BLaER1 (cell line): ENCODE results near the gene PAM.

Source experiments
- H3K27ac ChIP-seq: shearing (Covaris generic); formaldehyde crosslinking; 2 replicates; pipeline ENCODE4 v1.8.1; 2022
- H3K27me3 ChIP-seq: shearing (Covaris generic); formaldehyde crosslinking; 2 replicates; pipeline ENCODE4 v1.8.1; 2022
- H3K36me3 ChIP-seq: shearing (Covaris generic); formaldehyde crosslinking; 2 replicates; pipeline ENCODE4 v1.8.1; 2022
- H3K4me1 ChIP-seq: shearing (Covaris generic); formaldehyde crosslinking; 2 replicates; pipeline ENCODE4 v1.8.1; 2022
- H3K4me2 ChIP-seq: shearing (Covaris generic); formaldehyde crosslinking; 2 replicates; pipeline ENCODE4 v1.8.1; 2022
- H3K4me3 ChIP-seq: shearing (Covaris generic); formaldehyde crosslinking; 2 replicates; pipeline ENCODE4 v1.8.1; 2022
- H3K9ac ChIP-seq: shearing (Covaris generic); formaldehyde crosslinking; 2 replicates; pipeline ENCODE4 v1.8.1; 2022
- H3K9me3 ChIP-seq: shearing (Covaris generic); formaldehyde crosslinking; 2 replicates; pipeline ENCODE4 v1.8.1; 2022
- H4K20me1 ChIP-seq: shearing (Covaris generic); formaldehyde crosslinking; 2 replicates; pipeline ENCODE4 v1.8.1; 2022
- Cebpa-rat ChIP-seq: shearing (Covaris generic); IDR thresholded peaks from 2 replicates; pipeline ENCODE4 v1.8.1; 2022

The PAM gene

GRCh38 chr5:102863764-102864560 is 108.9 kb downstream of the PAM start:
- TF ChIP-seq Cebpa-rat = no peak
- Histone ChIP-seq H3K27ac (no peak overlapping the region), H3K4me1 (no peaks in the 10 kb centered on the region), H3K4me2 (no peak overlapping the region), H3K36me3 (peaks cover 35% of the 10 kb centered on the region), H3K27me3 (peaks cover 19% of the 10 kb centered on the region), H4K20me1 (peaks cover 48% of the 10 kb centered on the region), H3K9me3 (peaks cover 15% of the 10 kb centered on the region), H3K9ac (no peak overlapping the region), H3K4me3 (no peak overlapping the region)

DNA sequence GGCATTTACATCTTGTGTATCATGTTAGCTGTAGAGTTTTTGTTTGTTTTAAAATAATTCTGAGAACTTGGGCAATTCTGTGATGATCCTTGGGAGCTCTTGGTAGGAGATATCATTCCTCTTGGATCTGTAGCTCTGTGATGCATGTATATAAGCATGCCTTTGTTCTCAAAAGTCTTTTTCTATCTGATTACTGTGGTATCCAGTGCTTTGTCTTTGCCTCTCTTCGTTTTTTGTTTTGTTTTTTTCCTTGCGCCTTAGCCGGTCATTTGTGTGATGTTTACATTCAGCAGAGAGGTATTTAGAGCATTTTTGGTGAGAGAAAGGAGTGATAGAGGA is 110.0 kb downstream of the PAM start:
- Histone ChIP-seq H3K9me3 (peaks cover 15% of the 10 kb centered on the region), H3K9ac (no peak overlapping the region), H3K36me3 (peaks cover 35% of the 10 kb centered on the region), H3K27ac (no peak overlapping the region), H3K27me3 (peaks cover 19% of the 10 kb centered on the region), H3K4me1 (no peaks in the 10 kb centered on the region), H4K20me1 (peaks cover 43% of the 10 kb centered on the region), H3K4me3 (no peak overlapping the region), H3K4me2 (no peak overlapping the region)
- no peak for TF ChIP-seq Cebpa-rat

DNA sequence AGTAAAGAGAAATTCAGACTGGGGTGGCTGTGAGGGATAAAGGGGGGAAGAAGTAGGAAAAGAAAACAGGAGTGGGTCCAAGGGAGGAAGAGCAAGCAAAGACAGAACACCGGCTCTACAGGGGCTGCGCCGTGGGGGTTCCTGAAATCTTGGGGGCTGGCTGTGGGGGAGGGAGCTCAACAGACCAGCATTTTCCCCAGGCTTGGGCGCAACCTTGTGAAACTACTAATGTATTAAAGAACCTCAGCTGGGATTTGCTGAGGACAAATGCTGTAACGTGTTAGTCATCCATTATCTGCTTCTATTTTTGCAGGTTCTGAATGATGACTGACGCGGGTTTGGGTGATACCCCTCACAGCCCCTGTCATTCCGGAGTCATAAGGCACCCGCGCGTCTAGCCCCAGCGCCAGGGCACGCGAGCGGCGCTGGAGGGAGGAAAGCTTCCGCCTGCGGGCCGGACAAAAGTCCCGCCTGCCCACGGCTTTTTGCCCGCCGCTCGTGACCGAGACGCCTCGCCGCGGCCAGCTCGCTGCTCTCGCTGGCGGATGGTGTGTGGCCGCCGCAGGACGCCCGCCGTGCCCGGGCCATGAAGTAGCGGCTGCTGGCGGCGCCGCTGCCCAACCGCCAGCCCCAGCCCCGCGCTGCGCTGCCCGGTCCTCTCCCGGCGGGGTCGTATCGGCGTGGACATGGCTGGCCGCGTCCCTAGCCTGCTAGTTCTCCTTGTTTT is 110.6 kb downstream of the PAM start:
- TF ChIP-seq Cebpa-rat = no peak
- Histone ChIP-seq H3K36me3 (peaks cover 35% of the 10 kb centered on the region), H4K20me1 (peaks cover 40% of the 10 kb centered on the region), H3K9ac (no peak overlapping the region), H3K9me3 (peaks cover 15% of the 10 kb centered on the region), H3K4me3 (peak overlapping the region; percentile 38; the same call in 1 of the 2 replicates), H3K4me2 (no peak overlapping the region), H3K27me3 (peaks cover 19% of the 10 kb centered on the region), H3K27ac (no peak overlapping the region), H3K4me1 (no peaks in the 10 kb centered on the region)

DNA sequence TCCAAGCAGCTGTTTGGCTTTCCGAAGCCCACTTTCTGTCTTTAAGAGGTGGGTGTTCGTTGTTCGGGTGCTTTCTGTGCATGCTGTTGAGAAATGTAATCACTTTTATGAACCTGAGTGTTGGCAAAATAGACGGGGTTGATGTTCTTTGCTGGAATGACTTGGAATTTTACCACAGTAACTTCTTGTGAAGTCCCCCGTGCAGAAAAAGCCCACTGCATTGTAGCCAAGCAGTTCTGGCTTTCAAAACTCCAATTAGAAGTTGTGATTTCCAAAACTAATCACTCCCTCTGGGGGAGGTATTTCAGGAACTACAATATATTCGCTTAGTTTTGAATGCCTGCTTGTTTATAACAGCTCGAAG is 111.1 kb downstream of the PAM start:
- Histone ChIP-seq H3K27me3 (peaks cover 19% of the 10 kb centered on the region), H3K4me2 (no peak overlapping the region), H3K9me3 (peaks cover 15% of the 10 kb centered on the region), H3K36me3 (peaks cover 40% of the 10 kb centered on the region), H3K9ac (no peak overlapping the region), H3K4me3 (no peak overlapping the region), H4K20me1 (peaks cover 38% of the 10 kb centered on the region), H3K27ac (no peak overlapping the region), H3K4me1 (no peaks in the 10 kb centered on the region)
- TF ChIP-seq Cebpa-rat = no peak

GRCh38 chr5:102867992-102868662 is 113.0 kb downstream of the PAM start:
- peaks cover 23% of the 10 kb centered on the region for H4K20me1 ChIP-seq
- H3K9me3 ChIP-seq = peaks cover 15% of the 10 kb centered on the region
- no peak for TF ChIP-seq Cebpa-rat
- H3K27me3 ChIP-seq = peaks cover 19% of the 10 kb centered on the region
- no peak overlapping the region for H3K4me2 ChIP-seq
- H3K9ac ChIP-seq = no peak overlapping the region
- H3K4me3 ChIP-seq = no peak overlapping the region
- H3K4me1 ChIP-seq = no peaks in the 10 kb centered on the region
- H3K27ac ChIP-seq = no peak overlapping the region
- peaks cover 41% of the 10 kb centered on the region for H3K36me3 ChIP-seq

- Histone ChIP-seq H3K27ac (no peak overlapping the region), H3K36me3 (peaks cover 46% of the 10 kb centered on the region), H3K4me2 (no peak overlapping the region), H3K9ac (no peak overlapping the region), H3K4me3 (no peak overlapping the region), H3K9me3 (peaks cover 15% of the 10 kb centered on the region), H3K27me3 (peaks cover 19% of the 10 kb centered on the region), H3K4me1 (no peaks in the 10 kb centered on the region), H4K20me1 (peaks cover 19% of the 10 kb centered on the region)
- no peak for TF ChIP-seq Cebpa-rat
These were observed 114.1 kb downstream of the PAM start for GRCh38 chr5:102869230-102869629.

GRCh38 chr5:102873379-102873932 is 118.4 kb downstream of the PAM start:
- H3K4me1 ChIP-seq = no peaks in the 10 kb centered on the region
- no peak overlapping the region for H3K9ac ChIP-seq
- H3K36me3 ChIP-seq = peaks cover 19% of the 10 kb centered on the region; the same call in 1 of the 2 replicates
- no peak for TF ChIP-seq Cebpa-rat
- H3K9me3 ChIP-seq = no peaks in the 10 kb centered on the region
- no peak overlapping the region for H3K27ac ChIP-seq
- no peak overlapping the region for H3K4me3 ChIP-seq
- H4K20me1 ChIP-seq = no peaks in the 10 kb centered on the region
- no peak overlapping the region for H3K4me2 ChIP-seq
- no peaks in the 10 kb centered on the region for H3K27me3 ChIP-seq

DNA sequence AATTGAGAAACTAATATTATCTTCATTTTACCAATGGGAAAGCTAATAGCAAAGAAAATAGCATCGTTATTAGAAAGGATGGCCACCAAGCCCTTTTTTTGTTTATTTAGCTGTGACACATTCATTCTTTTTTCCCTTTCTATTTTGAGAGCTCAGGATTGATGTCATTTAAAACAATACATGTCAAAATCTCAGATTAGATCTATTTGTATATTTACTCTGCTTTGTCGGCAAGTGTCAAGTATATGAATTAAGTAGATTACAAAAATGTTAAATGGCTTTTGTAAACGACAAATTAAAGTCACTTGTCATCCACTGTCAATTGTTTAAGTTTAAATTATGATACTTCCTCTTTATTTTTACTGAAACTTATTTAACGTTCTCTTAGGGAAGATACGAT is 118.9 kb downstream of the PAM start:
- peaks cover 19% of the 10 kb centered on the region for H3K36me3 ChIP-seq
- H4K20me1 ChIP-seq = no peaks in the 10 kb centered on the region
- no peak overlapping the region for H3K9ac ChIP-seq
- H3K27ac ChIP-seq = no peak overlapping the region
- H3K9me3 ChIP-seq = peaks cover 4% of the 10 kb centered on the region
- H3K4me2 ChIP-seq = no peak overlapping the region
- no peaks in the 10 kb centered on the region for H3K4me1 ChIP-seq
- no peaks in the 10 kb centered on the region for H3K27me3 ChIP-seq
- no peak overlapping the region for H3K4me3 ChIP-seq
- TF ChIP-seq Cebpa-rat = no peak

DNA sequence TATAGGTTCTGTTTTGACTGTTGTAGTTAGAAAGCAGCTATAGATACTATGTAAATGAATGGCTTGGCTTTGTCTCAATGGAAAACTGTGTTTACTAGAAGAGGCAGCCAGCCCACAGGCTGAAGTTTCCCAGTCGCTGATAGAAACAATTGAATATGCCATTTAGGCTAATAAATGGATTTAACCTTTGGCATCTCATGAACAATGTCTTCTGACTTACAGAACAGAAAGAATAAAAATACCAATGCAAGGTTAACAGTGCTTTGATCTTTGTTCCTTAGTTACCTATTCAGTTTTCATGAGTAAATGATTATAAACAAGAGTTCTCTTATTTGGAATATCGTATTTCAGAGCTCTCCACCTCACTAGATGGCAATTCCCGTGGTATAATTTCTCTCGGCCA is 120.6 kb downstream of the PAM start:
- Histone ChIP-seq H3K27me3 (no peaks in the 10 kb centered on the region), H3K4me1 (no peaks in the 10 kb centered on the region), H3K9ac (no peak overlapping the region), H3K4me3 (no peak overlapping the region), H3K9me3 (peaks cover 9% of the 10 kb centered on the region), H3K27ac (no peak overlapping the region), H3K4me2 (no peak overlapping the region), H4K20me1 (no peaks in the 10 kb centered on the region), H3K36me3 (peaks cover 23% of the 10 kb centered on the region)
- no peak for TF ChIP-seq Cebpa-rat

DNA sequence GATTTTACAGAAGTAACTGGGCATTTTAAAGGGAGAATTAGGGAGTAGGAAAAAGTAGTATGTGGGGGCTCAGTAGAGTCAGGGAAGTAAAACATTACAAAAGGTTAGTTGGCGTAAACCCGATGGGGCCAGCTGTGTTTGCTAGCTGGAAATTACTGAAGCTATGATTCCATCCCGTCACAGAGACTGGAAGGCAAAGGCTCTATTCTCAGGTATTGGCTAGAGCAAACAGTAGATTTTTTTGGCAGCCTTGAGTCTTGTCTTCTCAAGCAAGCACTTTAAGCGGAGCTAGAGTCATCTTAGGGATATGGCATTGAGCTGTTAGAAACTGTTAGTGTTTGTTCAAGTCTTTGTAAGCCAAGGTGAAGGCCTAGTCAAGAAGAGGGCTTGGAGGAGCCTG is 121.5 kb downstream of the PAM start:
- Histone ChIP-seq H3K27ac (no peak overlapping the region), H4K20me1 (no peaks in the 10 kb centered on the region), H3K4me1 (no peaks in the 10 kb centered on the region), H3K9ac (no peak overlapping the region), H3K9me3 (peaks cover 9% of the 10 kb centered on the region), H3K4me2 (no peak overlapping the region), H3K27me3 (no peaks in the 10 kb centered on the region), H3K4me3 (no peak overlapping the region), H3K36me3 (peaks cover 18% of the 10 kb centered on the region)
- TF ChIP-seq Cebpa-rat = no peak
